GM21423 (cell line): ENCODE results near the gene SLC27A5.
"Not testable (repeated sequence)": the region's sequence is repeated elsewhere in the genome, so short reads cannot be mapped to it uniquely, and the experiment has no call there.

Experiments
- ATAC-seq: cut with Tn5 transposase; IDR thresholded peaks from one replicate; pipeline ENCODE4 v1.9.1; 2021; ENCODE audit warnings: mild to moderate bottlenecking, moderate library complexity; ENCODE audit not compliant: unreplicated experiment

SLC27A5 gene

DNA sequence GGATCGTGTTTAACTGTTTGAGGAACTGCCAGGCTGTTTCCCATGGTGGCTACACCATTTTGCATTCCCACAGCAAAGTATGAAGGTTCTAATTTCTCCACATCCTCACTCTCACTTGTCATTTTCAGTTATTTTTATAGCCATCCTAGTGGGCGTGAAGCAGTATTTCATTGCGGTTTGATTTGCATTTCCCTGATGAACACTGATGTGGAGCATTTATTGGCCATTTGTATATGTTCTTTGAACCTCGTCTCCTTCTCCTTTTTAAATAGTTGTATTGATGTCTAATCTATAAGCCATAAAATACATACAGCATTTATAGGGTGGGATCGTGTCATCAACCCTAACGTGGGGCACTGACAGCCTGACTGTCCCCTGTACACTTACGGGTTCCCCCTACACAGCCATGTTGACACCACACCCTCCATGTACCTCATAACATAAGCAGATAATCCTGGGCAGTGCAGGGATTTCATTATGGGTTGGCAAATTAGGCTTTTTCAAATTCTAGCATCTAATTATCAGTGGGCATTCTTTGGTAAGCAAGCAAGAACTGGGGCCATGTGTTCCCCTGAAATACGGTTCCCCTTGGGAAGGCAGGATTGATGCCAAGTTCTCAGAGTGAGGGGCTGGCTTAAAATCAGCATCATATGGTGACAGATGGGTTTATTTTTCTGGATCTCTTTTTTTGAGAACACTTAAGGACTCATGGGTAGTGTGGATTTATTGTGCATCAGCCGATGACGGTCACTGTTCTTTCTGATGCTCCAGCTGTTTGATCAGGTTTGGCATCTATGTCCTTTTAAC, 19.4 kb upstream of the SLC27A5 start:
- no peak for ATAC-seq

DNA sequence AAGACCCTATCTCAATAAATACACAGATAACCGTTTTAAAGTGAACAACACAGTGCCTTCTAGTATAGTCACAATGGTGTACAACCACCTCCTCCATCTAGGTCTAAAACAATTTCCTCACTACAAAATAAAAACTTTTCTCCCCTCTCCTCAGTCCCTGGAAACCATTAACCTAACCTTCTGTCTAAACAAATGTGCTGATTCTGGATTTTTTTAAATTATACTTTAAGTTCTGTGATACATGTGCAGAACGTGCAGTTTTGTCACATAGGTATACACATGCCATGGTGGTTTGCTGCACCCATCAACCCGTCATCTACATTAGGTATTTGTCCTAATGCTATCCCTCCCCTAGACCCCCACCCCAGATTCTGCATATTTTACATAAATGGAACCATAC, 17.6 kb upstream of the SLC27A5 start:
- ATAC-seq: no peak

DNA sequence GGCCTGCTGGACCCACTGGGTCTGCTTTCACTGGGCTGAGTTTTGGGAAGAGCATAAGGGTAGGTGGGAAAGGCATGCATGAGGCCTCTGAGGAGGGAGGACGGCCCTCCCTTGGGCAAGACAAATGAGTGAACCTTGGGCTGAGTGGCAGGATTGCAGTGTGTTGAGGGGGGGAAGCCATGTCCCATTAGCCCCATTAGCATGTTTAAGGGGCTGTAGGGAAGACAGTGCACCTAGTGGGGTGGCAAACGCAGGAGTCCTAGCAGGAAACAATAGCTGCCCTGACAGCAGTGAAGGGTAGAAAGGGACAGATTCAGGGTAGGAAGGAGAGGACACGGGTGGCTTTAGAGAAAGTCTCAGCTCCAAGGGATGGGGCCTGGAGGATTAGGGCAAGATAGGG, 10.9 kb upstream of the SLC27A5 start:
- no peak for ATAC-seq

DNA sequence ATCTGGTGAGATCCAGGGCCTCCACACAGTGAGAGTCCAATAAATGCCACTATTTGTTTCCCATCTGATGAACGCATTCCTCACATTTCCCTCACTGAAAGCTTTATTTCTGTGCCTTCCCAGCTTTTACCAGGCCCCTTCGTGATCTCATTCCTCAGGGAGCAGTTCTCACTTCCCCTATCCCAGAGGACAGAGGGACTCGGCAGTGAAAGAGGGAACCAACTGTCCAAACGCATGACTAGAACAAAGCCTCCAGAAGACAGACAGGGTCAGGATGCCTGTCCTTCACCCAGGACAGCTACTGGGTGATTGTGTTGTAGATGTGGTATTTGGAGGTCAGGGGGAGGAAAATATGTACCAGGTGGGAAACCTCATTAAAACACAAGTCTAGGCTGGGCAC, 9.9 kb upstream of the SLC27A5 start:
- no peak for ATAC-seq

DNA sequence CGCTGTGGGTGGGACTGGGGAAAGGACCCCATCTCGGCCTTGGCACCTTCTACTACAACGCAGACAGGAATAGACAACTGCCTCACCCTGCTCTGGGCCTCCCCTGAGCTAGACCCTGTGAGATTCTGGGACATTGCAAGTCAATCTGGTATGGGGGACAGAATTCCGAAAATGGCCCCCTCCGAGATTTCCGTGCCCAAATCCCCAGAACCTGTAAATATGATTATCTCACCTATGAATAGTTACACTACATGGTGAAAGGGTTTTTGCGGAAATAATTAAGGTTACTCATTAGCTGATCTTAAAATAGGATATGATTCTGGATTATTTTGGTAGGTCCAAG, 8.4 kb upstream of the SLC27A5 start:
- no peak for ATAC-seq

DNA sequence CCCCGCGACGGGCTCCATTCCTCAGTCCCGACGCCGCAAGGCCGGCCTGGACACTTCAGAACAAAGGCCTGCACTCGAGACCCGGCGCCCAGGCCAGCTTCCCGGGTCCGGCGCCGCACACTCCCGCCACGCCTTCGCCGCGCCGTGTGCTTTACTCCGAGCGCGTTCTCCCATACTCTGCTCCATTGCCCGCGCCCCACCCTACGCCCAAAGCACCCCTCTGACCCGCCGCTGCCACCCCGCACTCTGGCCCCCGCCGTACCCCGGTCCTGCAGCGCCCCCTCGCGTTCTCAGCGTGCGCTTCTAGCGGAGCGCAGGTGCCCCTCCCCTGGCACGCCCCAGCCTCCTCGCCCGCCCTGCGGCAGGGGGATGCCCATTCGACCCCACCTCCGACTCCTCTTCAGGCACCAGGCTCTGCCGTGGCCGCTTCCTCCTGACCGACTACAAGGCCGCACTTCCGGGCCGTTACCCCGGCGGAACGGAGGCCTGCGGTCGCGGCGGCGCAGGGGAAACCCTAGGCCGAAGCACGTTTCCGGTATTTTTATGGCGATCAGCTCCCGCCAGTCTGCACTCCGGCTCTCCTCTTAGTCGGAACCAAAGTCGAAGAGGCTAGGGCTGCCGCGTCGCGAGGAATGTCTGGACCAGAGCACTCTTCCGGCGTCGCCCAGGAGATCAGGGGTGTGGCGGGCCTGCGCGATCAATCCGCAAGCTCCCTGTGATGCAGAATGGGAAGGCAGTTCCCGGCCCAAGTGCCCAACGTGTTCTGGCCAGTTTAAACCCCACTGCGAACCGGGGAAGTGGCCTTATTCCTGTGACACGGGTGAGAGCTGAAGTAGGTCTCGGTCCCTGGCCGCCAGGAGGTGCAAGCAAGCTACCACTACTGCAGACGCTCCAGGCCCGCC, 7.8 kb upstream of the SLC27A5 start, which contains the start of gene ZBTB45:
Gene ZBTB45 (minus strand): TSS at position 456 of the 902 bp plus-strand sequence. CDS start 2,137 bp downstream, outside the sequence.
- ATAC-seq: peak; percentile 74

DNA sequence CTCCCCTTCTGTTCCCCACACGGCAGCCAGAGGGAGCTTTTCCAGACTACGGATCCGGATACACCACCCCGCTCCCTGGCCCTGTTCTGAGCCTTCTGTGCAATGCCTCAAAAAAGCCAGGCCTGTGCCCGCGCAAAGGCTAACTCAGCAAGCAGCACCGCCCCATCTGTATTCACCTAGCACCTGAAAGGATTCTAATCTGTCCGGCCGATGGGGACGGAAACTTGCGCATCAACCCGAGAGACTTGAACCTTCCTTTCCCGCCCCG, 7.2 kb upstream of the SLC27A5 start:
- ATAC-seq: no peak

DNA sequence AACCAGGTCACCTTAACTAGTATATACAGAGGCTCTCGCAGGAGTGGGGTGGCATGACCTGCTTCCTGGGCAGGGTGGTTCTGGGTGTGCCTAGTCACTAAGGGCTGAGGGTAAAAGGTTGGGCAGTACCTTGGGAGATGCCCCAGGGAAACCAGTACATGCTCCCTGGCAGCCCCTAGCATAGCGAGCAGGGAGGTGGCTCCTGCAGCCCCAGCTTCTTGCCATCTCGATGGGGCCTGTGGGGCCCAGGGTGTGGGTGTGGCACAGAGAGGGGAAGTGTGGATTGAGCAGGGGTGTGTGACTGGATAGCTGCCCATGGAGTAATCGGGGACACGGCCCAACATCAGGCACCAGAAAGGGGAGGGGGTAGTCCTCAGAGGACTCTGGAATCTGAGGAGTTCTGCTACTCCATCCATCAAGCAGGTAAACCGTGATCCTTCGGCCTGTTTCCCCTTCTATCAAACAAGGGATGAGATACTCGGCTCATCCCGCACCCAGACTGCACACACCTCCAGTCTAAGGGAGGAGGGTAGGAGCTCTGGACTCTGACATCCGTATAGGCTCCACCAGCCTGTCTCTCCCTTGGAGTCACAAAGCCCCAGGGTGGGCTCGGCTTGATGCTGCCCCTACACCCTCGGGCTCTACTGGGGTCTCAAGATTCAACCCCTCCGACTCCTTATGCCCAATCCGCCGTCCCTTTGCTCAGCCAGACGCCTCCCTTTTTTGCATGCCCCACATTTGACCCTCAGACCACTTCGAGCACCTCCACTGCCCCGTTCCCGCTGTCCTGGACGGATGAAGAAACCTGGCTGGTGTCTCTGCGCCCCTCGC, 6.7 kb upstream of the SLC27A5 start:
- no peak for ATAC-seq

DNA sequence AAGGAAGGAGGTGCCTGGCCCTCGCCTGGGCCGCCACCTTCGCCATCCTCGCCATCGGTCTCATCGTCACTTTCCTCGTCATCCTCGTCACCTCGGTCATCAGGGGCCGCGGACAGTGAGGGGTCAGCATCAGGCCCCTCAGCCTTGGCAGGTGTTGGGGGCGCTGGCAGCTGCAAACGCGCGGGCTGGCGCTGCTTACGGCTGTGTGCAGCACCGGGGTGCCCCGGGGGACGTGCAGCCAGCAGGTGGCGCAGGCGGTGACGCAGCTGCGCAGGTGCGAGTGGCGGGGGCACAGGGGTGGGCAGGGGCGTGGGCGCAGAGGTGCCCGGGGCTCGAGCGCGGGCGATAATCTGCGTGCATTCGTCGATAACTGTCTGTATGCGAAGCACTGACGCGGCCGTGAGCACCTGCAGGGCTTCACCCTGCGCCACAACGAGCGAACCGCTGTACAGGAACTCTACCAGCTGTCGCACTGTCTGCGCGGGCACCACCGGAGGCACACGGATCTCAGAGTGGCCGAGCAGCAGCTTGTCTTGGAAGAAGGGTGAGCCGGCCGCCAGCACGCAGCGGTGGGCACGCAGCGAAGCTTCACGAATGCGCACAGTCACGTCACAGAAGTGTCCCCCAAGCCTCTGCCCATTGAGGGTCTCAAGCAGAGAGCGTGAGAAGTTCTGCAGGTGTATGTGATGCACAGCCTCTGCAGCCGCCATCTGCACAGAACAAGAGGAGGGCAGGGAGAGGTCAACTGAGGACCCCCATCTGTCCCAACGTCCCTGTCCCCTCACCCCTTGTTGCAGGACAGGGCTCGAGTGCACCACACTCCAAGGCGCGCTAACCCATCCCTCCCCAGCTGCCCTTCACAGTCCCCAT, 5.4 kb upstream of the SLC27A5 start:
- no peak for ATAC-seq

DNA sequence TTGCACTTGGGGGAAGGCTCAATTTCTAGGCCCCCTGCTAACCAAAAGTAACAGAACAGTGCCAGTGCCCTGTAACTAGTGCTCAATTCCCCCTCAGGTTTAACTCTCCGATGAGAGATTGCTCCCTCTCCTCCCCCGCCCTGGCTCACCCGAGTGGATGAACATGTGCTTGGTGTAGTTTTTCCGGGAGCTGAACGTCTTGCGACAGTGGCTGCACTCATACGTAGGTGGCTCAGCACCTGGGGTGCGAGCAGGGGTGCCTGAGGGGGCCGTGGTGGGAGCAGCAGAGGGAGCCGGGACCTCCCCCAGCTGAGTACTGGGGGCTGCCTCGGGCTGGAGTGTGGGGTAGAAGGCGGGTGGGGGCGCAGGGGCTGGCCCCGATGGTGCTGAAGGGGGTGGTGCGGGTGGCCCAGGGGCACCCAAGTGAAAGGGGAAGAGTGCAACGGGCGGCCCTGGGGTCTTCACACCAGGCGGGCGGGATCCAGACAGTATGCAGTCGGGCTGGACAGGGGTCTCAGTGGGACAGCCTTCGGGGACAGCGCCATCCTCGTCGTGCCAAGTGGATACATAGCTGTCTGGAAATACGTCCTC, 4.5 kb upstream of the SLC27A5 start:
- ATAC-seq: no peak

DNA sequence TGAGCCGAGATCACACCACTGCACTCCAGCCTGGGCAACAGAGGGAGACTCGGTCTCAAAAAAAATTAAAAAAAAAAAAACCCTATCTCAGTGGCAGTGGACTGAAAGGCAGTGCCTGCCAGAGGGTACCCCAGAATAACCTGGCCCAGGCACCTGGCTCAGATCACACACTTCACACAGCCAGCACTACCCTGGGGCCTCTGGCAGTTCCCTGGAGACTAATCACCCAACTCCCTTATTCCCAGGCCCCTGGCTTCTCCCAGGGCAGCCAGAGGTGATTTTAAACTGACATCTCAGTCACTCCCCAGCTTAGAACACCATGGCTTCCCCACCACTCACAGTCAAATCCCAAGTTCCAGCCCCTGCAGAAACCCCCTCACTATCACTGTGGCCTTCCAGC, 3.5 kb upstream of the SLC27A5 start:
- ATAC-seq: no peak

DNA sequence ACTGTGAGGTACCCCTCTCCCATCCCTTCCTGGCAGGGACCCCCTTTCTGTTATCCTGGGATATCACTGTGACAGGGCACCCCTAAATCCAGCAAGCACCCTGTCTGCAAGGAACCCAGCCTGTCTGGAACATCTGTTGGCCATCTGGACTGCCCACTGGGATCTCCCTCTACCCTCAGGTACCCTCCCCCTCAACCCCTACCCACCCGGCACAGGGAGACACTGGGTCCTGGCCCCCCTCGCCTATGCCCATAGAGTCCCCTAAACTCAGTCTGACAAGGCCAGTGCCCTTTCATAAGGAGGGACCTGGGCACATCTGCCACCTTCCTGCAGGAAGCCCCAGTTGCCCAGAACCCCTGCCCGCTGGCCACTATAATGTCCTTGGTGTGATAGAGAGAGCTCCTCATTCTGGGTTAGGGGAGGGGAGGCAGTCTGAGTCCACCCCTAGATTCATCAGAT, 2.8 kb upstream of the SLC27A5 start:
- ATAC-seq: no peak

DNA sequence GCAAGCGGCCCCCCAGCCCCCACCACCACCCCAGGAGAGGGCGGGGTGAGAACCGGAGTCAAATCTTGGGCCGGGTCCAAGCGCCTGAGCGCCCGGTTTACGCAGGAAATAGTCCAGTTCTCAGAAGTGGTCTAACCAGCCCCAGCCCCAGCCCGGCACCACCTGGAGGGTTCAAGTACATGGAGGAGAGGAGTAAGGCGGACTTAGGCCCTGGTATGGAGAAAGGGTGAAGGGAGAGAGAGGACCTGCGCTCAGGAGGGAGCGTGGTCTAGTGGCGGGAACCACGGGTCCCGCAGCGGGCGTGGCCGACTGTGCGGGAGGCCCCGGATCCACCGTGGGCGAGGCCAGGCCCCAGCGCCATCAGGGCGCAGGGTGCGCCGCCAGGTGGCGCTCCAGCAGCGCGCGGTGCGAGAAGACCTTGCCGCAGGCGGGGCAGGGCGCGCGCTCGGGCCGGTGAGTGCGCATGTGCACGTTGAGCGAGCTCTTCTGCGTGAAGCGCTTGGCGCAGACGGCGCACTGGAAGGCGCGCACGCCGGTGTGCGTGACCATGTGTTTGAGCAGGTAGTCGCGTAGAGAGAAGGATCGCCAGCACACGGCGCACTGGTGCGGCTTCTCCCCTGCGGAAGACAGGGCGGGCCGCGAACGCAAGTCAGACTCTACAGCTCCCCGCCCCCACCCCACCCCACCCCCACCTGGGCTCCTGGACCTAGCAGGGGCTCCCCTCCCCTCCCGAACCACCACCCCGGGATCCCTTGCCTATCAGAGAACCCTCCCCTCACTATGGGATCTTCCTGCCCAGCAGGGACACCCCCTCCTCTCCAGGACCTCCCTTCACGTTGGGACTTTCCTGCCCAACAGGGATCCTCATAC, 2.1 kb upstream of the SLC27A5 start:
- ATAC-seq: peak; percentile 73

DNA sequence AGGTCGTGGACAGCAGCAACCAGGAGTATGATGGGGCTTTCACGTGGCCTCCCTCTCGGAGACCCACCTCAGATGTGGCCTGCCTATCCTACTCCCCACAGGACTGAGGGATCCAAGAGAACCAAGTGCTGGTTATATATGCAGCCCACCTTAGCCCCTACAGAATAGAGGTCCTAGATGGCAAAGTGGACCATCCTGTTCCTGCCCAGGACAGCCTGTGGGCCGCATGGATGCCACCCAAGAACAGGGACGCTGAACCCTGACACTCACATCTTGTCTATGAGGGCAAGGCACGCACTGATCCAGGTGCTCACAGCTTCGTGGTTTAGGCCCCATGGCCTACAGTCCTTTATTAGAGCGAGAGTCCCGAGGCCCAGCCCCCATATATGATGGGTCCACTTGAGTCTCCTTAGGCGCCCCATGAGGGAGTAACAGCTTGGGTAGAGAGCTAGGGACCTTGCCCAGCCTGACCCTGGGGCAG, 1.5 kb upstream of the SLC27A5 start:
- no peak for ATAC-seq

DNA sequence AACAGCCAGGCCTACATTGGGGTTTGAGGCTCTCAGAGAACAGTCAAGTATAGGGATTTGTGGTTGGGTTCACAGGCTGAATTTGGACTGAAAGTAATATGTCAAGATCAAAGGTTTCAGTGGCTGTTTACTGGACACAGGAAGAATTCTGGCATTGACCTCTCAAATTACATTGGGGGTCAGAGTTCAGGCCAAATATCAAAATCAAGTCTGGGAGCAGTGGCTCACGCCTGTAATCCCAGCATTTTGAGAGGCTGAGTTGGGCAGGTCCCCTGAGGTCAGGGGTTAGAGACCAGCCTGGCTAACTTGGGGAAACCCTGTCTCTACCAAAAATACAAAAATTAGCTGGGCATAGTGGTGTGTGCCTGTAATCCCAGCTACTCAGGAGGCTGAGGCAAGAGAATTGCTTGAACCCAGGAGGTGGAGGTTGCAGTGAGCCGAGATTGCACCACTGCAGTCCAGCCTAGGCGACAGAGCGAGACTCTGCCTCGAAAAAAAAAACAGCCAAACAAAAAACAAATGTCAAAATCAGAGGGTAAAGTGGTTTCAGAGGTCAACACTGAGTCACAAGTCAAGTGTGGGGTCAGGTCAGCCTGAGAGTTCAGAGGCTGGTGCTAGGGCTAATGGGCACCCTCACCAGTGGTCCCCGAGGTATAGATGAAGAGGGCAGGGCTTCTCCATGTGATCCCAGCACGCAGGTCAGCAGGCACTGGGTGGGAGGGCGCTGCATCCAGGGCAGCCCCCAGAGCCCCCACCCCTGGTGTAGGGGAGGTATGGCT, 1.5 kb downstream of the SLC27A5 start:
- no peak for ATAC-seq

DNA sequence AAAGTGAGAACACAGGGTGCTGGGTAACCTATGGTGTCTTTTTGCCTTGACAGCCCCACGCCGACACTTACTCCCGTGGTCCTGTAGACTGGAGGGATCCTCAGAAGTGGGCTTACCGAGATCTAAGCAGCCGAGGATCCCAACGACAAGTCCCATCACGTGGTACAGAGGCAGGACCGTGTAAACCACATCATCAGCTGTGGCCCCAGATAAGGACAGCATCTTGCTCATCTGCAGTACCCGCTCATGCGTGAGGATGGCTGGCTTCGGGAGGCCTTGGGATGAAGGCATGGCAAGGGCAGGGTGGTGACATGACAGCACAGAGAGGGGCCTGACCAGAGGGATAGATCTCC, 2.1 kb downstream of the SLC27A5 start:
- no peak for ATAC-seq

DNA sequence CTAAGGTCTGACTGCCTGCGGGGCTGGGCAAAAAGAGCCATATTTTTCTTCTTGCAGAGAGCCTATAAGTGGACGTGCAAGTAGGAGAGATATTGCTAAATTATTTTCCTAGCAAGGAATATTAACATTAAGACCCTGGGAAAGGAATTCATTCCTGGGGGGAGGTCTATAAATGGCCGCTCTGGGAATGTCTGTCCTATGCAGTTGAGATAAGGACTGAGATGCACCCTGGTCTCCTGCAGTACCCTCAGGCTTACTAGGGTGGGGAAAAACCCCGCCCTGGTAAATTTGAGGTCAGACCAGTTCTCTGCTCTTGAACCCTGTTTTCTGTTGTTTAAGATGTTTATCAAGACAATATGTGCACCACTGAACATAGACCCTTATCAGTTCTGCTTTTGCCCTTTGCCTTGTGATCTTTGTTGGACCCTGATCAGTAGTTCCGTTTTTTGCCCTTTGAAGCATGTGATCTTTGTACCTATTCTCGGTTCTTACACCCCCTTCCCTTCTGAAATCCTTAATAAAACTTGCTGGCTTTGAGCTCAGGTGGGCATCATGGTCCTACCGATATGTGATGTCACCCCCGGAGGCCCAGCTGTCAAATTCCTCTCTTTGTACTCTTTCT, 4.1 kb downstream of the SLC27A5 start:
- not testable (repeated sequence) for ATAC-seq

DNA sequence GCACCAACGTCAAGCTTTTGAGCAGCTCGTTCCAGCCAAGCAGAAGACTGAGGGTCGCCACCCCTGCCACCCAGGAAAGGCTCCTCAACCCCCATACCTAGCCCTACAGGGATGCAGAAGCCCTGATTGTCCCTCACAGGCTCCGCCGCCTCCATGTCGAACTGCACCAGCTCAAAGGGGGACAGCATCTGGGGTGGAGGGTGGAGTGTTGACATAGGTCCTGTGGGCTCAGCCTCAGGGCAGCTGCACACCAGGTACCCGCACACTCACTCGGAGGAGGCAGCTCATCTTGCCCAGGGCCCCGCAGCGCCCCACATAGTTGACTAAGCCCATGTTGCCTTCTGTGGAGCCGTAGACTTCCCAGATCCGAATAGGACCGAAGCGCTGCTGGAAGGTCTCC, 11.6 kb downstream of the SLC27A5 start:
- no peak for ATAC-seq
